Vagina (tissue), 2 donors: ENCODE measurements around the gene SRSF3.

Experiments
- POLR2A ChIP-seq, 2 donors: fragments of 450-650 bp; IDR thresholded peaks; one replicate each; pipeline ENCODE4 v1.6.1; 2017; ENCODE audit warnings: antibody characterized with exemption in 2 of 2, mild to moderate bottlenecking in 2 of 2, moderate library complexity in 2 of 2
- TF ChIP-seq, protein P1 (sequence below), 3 experiments: fragments of 450-650 bp in 2 of 3; fragments of 200-600 bp in 1 of 3; sonication (generic) in 1 of 3; IDR thresholded peaks; one replicate each; pipeline ENCODE4 v1.5.1; 2017 to 2019; ENCODE audit warnings: antibody characterized with exemption in 3 of 3, mild to moderate bottlenecking in 2 of 3, moderate library complexity in 2 of 3

- TF ChIP-seq, protein P1, sequence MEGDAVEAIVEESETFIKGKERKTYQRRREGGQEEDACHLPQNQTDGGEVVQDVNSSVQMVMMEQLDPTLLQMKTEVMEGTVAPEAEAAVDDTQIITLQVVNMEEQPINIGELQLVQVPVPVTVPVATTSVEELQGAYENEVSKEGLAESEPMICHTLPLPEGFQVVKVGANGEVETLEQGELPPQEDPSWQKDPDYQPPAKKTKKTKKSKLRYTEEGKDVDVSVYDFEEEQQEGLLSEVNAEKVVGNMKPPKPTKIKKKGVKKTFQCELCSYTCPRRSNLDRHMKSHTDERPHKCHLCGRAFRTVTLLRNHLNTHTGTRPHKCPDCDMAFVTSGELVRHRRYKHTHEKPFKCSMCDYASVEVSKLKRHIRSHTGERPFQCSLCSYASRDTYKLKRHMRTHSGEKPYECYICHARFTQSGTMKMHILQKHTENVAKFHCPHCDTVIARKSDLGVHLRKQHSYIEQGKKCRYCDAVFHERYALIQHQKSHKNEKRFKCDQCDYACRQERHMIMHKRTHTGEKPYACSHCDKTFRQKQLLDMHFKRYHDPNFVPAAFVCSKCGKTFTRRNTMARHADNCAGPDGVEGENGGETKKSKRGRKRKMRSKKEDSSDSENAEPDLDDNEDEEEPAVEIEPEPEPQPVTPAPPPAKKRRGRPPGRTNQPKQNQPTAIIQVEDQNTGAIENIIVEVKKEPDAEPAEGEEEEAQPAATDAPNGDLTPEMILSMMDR (IDR thresholded peaks at IDR 0.05) = no peak
- no peak for TF ChIP-seq POLR2A (IDR thresholded peaks at IDR 0.05)
These were observed 14.0 kb upstream of the SRSF3 start for GRCh38 chr6:36580184-36580526.
